NCI-H1092 treated with DMSO at 0.1 percent for 48 hours (cell line): Measurements from ENCODE around the gene NR4A3.
"Not testable (repeated sequence)": the region's sequence is repeated elsewhere in the genome, so short reads cannot be mapped to it uniquely, and the experiment has no call there.

ENCODE experiments used
- DNase-seq: peaks from one replicate; lab custom pipeline; 2025; lab: John Stamatoyannopoulos, UW

NR4A3 gene

DNA sequence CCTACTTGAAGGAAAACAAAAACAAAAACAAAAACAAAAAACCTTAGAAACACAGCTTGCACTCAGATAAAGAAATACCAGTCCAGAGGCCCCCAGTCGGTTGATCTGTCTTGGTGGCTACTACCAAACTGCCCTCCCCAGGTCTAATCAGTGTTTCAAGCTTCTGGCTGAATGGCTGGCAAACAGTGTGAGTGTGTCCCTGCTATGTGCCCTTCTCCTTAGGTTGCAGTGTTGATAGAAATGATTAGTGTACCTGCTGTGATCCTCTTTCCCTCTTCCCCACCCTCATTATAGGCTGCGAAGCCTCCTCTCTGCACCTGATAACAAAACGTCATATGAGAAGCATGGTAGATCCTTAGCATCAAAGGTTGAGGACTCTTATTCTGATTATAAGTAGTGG is 12.8 kb downstream of the NR4A3 start:
- no peak for DNase-seq

DNA sequence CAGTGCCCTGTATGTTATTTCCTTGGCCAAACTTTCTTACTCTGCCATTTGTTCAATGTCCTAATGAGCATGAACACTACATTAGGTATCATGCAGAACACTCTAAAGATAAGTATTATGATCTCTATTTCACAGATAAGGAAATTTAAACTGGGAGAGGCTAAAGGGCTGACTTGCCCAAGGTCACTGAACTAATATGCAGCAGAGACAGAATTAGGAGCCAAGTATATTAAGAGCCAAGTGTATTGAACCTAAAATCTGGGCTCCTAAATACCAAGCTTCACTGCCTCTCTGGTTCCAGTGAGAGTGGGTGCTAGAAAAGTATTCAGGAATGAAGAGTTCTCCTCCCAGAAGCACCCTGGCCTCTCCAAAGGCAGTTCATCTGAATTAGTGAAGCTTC is 13.5 kb downstream of the NR4A3 start:
- no peak for DNase-seq

DNA sequence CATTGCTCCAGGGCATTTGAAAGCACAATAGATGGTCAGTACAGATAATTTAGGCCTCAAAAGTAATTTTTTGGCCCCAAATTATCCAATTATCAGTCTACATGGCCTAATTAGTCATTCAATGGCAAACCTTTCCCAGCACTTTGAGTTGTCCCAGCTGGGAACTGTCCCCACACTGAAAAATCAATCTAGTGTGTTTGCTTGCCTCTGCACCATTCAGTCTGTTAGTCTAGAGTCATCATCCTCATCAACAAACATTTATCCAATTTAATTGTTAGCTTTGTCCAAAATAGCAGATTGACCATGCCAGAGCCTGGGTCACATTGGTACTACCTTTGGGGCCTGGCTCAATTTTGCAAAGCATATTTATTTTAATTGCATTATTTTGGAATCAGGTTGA is 13.9 kb downstream of the NR4A3 start:
- no peak for DNase-seq

DNA sequence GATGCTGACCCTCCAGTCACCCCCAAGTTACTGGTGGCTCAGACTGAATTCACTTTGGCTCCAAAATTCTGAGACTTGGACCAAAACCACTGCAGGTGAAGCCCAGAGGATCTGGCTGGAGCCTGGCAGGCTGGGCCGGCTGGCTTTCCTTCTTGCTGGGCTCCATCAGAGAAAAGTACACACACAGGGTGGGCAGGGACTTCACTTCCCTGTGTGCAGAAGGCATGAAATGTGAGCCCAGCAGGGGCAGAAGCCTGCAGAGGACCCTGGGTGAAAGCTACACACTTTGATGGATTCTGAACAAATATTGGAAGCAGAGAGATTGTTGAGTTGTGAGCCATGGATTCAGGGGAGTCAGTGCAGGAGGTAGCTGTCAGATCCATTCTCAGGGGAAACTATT is 18.4 kb downstream of the NR4A3 start:
- DNase-seq, result no peak

DNA sequence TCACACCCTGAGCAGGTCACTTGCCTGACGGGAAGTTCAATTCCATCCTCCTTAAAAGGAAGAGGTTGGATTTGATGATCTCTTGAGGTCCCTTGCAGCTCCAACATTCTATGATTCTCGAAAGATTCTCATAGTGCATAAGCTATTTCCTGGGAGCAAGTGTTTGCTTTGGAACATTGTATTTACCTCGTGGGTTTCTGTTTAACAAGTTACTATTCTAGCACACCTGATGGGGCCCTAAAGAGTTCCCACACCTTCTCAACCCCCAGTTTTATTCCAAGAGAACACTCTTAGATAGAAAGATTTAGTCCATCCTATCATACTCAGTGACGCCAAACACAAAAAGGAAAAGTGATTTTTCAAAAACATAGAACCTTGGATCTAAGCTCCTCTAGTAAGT is 23.4 kb downstream of the NR4A3 start:
- no peak for DNase-seq

DNA sequence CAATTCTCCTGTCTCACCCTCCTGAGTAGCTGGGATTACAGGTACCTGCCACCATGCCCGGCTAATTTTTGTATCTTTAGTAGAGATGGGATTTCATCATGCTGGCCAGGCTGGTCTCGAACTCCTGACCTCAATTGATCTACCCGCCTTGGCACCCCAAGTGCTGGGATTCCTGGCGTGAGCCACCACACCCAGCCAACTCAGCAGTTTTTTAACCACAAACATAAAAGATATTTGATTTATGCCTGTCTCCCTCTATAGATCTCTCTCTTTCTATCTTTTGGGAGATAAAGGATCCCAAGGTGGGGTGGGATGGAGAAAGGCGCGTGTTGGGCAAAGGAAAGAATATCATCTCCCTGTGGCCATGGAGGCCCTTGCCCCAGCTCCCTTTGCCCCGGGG is 26.8 kb downstream of the NR4A3 start:
- DNase-seq, result no peak

DNA sequence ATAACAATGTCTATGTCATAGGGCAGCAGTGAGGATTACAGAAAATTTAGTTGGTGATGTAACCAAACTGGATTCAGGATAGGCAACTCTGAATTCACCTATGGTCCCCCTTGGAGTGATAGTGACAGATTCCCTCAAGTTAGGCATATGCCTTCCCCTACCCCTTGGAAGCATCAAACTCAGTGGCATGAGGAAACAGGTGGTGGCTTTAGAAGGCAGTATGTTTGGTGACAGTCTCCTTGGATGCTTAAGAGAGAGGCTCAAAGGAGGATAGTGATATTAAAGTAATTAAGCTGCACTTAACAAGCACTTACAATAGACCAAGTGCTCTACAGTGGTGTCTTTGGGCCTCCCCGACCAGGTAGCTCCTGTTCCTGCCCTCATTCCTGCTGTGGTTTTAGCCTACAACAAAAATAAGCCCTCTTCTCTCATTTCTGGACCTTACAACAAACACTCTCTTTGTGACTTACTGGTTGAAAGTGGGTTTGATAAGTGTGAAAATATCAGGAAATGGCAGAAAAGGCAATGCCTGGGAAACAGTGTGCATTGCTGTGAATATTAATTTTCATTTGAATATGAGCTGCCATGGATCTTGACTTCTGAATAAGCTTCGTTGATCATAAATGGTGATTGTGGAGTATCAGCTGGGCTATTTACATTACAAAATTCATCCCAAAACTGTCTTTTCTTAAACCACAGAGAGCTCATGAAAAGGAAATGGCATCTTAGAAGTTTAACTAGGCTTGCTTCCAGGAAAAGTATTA is 29.2 kb downstream of the NR4A3 start:
- DNase-seq, result no peak

DNA sequence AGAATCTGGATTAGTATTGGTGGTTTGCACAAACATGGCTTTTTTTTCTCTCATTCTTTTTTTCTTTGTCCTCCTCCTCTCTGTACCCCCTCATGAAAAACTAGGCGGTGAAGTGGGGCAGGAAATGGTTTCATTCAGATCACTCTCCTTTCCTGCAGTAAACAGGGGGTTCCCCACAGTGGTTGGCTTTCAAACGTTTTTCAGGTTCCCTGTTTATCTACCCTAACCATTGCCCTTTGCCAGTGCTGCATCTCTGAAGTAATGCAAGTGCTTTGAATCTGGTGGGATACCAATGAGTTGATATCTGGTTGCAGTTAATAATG is 29.8 kb downstream of the NR4A3 start:
- no peak for DNase-seq

DNA sequence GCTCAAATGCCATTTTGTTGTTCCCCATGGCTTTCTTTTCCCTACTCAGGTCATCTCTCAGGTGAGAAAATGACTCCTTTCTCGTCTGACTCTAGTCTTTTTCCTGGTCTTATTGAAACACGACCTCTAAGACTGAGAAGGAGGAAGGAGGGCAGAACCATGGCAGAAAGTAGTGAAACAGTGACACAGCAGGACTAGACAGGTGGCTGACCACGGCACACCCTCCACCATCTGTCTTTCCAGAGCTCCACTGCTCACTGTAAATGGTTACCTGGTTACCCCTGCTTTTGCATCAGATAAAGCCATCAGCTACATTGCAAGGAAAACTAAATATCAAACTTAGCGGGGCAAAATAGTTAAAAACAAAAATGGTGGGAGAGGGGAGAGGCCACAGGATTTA is 30.9 kb downstream of the NR4A3 start:
- DNase-seq, result no peak

DNA sequence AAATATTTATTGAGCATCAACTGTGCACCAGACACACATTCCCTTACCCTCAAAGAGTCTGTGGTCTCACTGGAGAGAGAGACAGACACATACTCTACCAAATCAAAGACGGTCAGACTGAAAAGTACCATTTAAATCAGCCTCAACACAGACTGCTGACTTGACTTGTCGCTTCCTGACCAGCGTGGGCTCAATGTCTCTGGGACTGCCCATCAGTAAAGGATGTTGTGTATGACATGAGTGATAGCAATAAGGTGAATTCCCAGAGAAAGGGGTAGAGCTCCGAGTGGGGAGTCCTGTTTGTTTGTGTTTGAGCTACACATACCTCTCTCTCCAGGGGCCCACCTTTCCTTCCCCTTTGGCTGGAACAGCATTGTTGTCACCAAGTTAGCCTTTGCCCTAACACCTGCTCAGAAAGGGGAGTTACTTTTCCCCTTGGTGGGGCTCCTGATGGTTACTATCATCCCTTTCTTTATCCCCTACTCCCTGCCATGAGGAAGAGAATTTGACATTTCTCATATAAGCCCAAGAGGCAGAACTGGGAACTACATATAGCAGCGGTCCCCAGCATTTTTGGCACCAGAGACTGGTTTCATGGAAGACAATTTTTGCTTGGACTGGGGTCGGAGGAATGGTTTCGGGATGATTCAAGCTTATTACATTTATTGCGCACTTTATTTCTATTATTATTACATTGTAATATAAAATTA is 33.9 kb downstream of the NR4A3 start:
- no peak for DNase-seq

DNA sequence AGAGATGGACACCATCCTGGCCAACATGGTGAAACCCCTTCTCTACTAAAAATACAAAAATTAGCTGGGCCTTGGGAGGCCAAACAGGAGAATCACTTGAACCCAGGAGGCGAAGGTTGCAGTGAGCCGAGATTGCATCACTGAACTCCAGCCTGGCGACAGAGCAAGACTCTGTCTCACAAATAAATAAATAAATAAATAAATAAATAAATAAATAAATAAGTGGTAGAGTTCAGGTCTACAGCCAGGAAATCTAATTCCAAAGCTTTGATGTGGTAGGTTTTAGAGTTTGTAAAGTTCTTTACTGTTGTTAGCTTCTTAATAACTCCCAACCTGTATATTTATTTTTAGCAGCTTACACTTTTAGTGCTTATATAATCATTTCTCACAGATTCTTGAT is 35.9 kb downstream of the NR4A3 start:
- not testable (repeated sequence) for DNase-seq

DNA sequence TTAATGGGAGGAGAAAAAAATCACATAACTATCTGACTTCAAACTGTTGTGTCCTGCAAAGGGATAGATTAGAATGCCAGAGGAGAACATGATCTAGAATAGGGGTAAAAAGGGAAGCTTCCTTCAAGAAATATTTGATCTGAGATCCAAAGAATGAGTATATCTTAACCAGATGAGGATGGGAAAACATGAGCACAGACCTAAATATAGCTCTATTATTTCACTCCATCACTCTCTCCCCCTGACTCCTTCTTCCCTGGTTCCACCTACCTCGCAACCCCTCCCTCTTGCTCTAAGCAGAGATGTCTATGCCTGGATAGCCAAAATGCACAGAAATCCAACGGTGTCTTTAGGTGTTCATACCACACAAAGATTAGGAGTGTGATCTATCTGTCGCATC is 36.4 kb downstream of the NR4A3 start:
- no peak for DNase-seq

DNA sequence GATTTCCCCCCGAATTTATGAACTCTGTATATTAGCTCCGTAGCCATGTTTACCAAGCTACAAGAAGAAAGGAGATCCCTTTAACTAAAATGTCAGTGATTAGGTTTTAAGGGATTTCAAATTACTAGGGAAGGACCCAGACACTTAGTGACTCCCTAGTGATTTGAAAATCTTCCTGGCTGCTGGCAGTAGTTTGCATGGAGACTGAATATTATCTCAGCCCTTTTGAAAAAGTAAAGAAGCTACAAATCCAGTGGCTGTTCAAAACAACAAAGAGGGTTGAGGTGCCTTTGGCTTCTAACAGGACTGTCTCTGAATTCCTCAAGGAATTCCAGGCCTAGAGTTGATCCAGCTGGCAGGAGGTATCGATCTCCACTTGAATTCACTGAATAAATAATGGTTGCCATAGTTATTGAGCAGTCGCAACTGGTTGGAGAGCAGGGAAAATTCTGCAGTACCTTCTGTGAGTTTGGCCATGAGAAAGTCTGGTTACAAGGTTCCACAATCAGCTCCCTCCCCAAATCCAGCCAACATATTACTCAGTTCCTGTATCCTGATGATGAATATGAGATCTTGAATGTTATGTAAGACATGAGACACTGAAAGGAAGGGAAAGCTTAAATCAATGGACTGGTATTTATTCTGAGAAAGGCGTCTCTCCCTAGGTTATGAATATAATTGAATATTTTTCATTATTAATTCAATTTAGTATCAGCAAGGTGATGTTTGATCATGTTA is 37.7 kb downstream of the NR4A3 start:
- DNase-seq, result peak; percentile 8

DNA sequence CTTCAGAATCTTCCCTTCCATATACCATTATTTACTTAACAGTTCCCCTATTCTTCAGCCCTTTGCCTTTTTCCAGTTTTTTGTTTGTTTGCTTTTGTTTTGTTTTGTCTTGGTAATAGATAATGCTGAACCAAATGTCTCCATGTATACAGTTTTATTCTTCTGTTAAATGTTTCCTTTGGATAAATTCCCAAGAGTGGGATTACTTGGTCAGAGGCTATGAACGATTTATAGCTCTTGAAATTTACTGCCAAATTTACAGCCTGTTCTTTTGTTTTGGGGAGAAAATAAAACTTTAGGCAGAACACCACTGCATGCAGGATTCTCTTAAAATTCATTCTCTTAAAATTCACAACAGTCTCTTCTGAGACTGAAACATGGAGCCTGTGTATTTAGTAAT is 38.6 kb downstream of the NR4A3 start:
- no peak for DNase-seq

DNA sequence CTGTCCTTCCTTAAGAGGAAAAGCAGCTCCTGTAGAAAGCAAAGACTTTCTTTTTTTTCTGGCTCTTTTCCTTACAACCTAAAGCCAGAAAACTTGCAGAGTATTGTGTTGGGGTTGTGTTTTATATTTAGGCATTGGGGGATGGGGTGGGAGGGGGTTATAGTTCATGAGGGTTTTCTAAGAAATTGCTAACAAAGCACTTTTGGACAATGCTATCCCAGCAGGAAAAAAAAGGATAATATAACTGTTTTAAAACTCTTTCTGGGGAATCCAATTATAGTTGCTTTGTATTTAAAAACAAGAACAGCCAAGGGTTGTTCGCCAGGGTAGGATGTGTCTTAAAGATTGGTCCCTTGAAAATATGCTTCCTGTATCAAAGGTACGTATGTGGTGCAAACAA is 42.3 kb downstream of the NR4A3 start:
- no peak for DNase-seq

DNA sequence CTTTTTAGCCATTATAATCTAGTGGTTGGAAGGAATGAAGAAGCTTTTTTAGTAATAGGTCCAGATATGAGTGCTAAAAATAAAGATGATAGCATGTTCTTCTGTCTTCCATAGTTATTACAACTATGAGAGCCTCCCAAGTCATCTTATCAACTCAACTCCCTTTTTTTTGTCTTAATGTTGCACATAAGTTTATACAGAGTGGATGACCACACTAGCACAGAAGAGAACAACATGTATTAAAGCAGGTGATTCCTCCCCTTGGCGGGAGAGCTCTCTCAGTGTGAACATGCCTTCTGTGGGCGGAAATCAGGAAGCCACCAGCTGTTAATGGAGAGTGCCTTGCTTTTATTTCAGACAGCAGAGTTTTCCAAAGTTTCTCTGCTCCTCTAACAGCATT is 44.7 kb downstream of the NR4A3 start:
- DNase-seq, result no peak

DNA sequence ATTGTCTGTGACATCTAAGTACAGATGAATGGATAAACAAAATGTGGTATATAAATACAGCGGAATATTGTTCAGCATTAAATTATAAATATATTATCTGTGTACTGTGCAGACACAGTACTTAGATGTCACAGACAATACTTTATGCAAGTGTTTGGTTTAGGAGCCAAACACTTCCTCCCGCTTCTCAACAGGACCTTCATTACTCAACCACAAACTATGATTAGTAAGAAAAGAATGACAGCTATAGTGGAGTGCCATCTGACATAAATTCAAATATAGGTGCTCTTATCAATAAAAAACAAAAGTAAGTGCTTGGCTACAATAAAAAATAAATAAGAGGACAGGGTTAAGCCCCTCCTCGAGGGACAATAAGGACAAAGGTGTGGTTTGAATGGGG is 45.9 kb downstream of the NR4A3 start:
- DNase-seq, result no peak

DNA sequence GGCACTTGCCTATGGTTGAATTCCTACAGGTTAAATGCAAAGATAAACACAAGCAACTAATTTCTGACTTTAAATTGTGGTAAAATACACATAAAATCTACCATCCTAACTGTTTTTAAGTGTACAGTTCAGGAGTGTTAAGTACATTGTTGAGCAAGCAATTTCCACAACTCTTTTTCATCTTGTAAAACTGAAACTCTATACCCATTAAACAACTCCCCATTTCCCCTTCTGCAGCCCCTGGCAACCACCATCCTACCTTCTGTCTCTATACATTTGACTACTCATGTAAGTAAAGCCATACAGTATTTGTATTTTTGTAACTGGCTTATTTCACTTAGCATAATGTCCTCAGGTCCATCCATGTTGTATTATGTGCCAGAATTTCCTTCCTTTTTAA is 46.3 kb downstream of the NR4A3 start:
- no peak for DNase-seq

DNA sequence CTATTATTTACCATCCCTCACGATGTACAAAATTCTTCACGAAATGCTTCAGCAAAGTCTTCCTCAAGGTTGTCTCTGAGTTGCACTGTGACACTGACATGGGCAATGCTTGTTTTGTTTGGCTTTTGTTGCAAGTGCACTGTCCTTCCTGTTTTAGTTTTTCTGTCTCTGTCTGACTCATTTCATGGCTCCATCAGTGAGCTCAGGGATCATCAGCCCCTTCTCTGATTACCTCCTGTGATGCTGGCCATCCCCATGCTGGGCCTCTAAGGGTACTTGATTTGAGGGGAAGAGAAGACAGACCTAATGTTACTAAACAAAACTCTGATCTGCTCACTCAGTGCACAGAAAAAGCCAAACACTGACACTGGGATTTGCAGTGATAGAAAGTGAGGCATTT is 47.2 kb downstream of the NR4A3 start:
- no peak for DNase-seq

DNA sequence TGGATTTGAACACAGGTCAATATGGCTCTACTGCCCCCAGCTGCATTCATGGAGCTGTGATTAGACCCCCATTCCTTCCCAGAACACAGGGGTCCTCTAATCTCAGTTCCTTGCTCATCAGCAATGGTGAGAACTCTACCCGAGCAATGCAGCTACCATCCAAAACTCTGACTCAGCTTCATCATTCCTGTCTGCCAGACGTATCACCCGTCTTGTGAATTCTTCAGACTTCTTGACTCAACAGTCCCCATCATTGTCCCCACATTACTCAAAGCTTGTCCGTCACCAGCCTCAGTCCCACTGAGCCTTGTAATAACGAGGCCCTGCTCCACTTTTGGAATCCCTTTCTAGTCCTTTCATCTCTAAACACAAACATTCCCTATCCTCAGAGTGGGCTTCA is 48.4 kb downstream of the NR4A3 start:
- no peak for DNase-seq

DNA sequence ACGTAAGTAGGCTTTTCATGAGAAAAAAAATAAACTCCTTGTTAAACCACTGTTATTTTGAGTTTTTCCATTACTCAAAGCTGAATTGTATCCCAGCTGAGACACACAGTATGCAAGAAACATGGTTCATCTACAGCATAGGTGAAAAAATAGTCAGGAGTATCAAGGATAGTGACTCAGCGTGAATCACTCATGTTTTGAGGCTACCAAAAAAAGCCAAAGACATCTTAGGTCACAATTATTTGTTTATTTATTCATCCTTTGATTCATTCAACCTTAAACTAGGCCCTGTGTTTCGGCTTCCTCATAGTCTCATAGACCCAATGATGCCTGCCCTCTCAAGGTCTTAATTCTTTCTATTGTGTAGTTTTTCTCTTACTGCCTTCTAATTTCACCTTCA is 51.8 kb downstream of the NR4A3 start:
- no peak for DNase-seq

DNA sequence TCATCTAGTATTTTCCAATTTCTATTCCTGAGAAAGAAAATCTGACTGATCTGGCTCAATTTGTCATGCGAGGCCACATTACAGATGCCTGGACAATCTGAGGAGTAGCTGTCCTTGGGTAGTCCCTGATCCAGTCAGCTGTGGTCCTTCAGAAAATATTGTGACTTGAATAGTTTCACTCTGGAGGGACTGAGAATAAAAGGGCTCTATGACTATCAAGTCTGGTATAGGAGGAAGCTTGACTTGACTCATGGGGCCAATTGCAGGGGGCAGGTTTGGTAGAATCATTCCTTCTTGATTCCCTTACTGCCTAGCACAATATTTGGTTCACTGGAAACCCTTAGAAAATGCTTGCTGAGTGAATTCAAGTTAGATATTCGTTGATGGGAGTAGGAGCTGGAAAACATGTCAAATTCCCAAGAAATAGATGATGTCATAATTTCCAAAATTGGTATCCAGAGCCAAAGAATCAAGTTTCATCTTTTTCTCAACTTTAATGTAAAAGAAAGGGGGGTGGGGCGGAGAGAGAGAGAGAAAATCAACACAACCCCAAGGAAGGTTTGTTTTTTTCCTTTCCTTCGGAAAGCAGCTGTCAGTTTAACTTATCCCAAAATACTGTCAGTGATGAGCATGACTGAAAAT is 52.4 kb downstream of the NR4A3 start:
- no peak for DNase-seq

DNA sequence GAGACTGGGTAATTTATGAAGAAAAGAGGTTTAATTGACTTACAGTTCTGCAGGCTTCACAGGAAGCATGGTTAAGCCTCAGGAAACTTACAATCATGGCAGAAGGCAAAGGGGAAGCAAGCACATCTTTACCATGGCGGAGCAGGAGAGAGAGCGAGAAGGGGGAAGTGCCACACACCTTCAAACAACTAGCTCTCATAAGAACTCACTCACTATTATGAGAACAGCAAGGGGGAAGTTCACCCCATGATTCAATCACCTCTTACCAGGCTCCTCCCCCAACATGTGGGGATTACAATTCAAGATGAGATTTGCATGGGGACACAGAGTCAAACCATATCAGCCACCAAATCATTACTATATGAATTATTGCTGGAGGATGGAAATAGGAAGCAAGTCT is 54.5 kb downstream of the NR4A3 start:
- no peak for DNase-seq
